NCI-H748 (cell line): ENCODE measurements around the gene VPS37C.

ENCODE experiments used
- DNase-seq: peaks from one replicate; lab custom pipeline; 2025; ENCODE audit not compliant: unreplicated experiment; lab: John Stamatoyannopoulos, UW

Gene VPS37C

GRCh38 chr11:61134801-61135257 lies 26.4 kb downstream of the VPS37C start:
- no peak for DNase-seq

GRCh38 chr11:61133956-61134662 lies 27.1 kb downstream of the VPS37C start:
- no peak for DNase-seq

- DNase-seq = no peak
Observed at GRCh38 chr11:61133145-61133544, 28.1 kb downstream of the VPS37C start.

GRCh38 chr11:61132646-61133045 lies 28.6 kb downstream of the VPS37C start:
- no peak for DNase-seq

- no peak for DNase-seq
Observed at GRCh38 chr11:61131998-61132555, 29.1 kb downstream of the VPS37C start.

- no peak for DNase-seq
Observed at GRCh38 chr11:61131586-61131985, 29.6 kb downstream of the VPS37C start.

GRCh38 chr11:61131186-61131585 lies 30.0 kb downstream of the VPS37C start:
- DNase-seq = no peak

GRCh38 chr11:61129639-61130523 lies 31.3 kb downstream of the VPS37C start:
- no peak for DNase-seq

- DNase-seq = no peak
Observed at GRCh38 chr11:61128947-61129638, 32.1 kb downstream of the VPS37C start.

- DNase-seq = no peak
Observed at GRCh38 chr11:61127991-61128390, 33.2 kb downstream of the VPS37C start.

GRCh38 chr11:61126256-61126655 lies 35.0 kb downstream of the VPS37C start:
- no peak for DNase-seq

GRCh38 chr11:61125310-61125684 lies 35.9 kb downstream of the VPS37C start:
- no peak for DNase-seq

- DNase-seq = no peak
Observed at GRCh38 chr11:61124574-61125309, 36.5 kb downstream of the VPS37C start.

GRCh38 chr11:61123775-61124571 lies 37.3 kb downstream of the VPS37C start:
- no peak for DNase-seq

- DNase-seq = no peak
Observed at GRCh38 chr11:61122761-61123160, 38.5 kb downstream of the VPS37C start.

GRCh38 chr11:61121917-61122316 lies 39.3 kb downstream of the VPS37C start:
- DNase-seq = no peak

GRCh38 chr11:61121192-61121831 lies 39.9 kb downstream of the VPS37C start:
- no peak for DNase-seq

GRCh38 chr11:61120706-61121191 lies 40.5 kb downstream of the VPS37C start:
- no peak for DNase-seq

GRCh38 chr11:61120099-61120705 lies 41.0 kb downstream of the VPS37C start:
- DNase-seq = no peak
